Peyer's patch (tissue), 4 donors: Measurements from ENCODE around the gene SLX4IP. TPM values are rescaled to one million over a fixed set of nuclear protein-coding genes. Genes with fewer than 3 reads are reported as not detected.
A peak's percentile ranks its signal among the peaks of the same experiment; 100 is the strongest.
"Not testable (repeated sequence)": the region's sequence is repeated elsewhere in the genome, so short reads cannot be mapped to it uniquely, and the experiment has no call there.

Experiments
- DNase-seq, 3 donors: peaks; one replicate each; pipeline ENCODE4 v3.0.0-alpha.2; 2017 to 2019
- H3K27ac ChIP-seq, 4 donors: fragments of 200-600 bp; sonication (generic); one replicate each; pipeline ENCODE4 v1.5.1; 2016 to 2019
- H3K27me3 ChIP-seq, 2 donors: fragments of 200-600 bp; sonication (generic); one replicate each; pipeline ENCODE4 v1.5.1; 2019
- H3K36me3 ChIP-seq, 3 donors: fragments of 200-600 bp; sonication (generic); one replicate each; pipeline ENCODE4 v1.5.1; 2016 to 2019
- H3K4me1 ChIP-seq, 4 donors: fragments of 200-600 bp; sonication (generic); one replicate each; pipeline ENCODE4 v1.5.1; 2016 to 2019
- H3K4me3 ChIP-seq, 4 donors: fragments of 200-600 bp; sonication (generic); 1 replicate in 3 of 4; 2 replicates in 1 of 4; pipeline ENCODE4 v1.5.1; 2016 to 2019; ENCODE audit warnings: mild to moderate bottlenecking in 1 of 4
- H3K9me3 ChIP-seq, 4 donors: fragments of 200-600 bp; sonication (generic); one replicate each; pipeline ENCODE4 v1.5.1; 2016 to 2019; ENCODE audit warnings: mild to moderate bottlenecking in 1 of 4
- POLR2A ChIP-seq, 2 donors: fragments of 450-650 bp; IDR thresholded peaks; one replicate each; pipeline ENCODE4 v1.5.1; 2017; ENCODE audit warnings: antibody characterized with exemption in 2 of 2, mild to moderate bottlenecking in 2 of 2, moderate library complexity in 2 of 2
- total RNA-seq, 4 donors: library from RNA; depleted of rRNA; stranded (reverse); fragments of >200 nt; gene quantifications; one replicate each; pipeline ENCODE4 v1.1.0, GENCODE V29; 2016
- TF ChIP-seq, protein P1 (sequence below), 6 experiments: fragments of 450-650 bp in 4 of 6; fragments of 200-600 bp in 2 of 6; sonication (generic) in 1 of 6; IDR thresholded peaks; one replicate each; pipeline ENCODE4 v1.5.1; 2017 to 2019; ENCODE audit warnings: antibody characterized with exemption in 6 of 6, mild to moderate bottlenecking in 3 of 6, moderate library complexity in 1 of 6

SLX4IP gene
- total RNA-seq: 1 to 10 TPM; 6.1 to 9.0 (median 7.9) TPM

DNA sequence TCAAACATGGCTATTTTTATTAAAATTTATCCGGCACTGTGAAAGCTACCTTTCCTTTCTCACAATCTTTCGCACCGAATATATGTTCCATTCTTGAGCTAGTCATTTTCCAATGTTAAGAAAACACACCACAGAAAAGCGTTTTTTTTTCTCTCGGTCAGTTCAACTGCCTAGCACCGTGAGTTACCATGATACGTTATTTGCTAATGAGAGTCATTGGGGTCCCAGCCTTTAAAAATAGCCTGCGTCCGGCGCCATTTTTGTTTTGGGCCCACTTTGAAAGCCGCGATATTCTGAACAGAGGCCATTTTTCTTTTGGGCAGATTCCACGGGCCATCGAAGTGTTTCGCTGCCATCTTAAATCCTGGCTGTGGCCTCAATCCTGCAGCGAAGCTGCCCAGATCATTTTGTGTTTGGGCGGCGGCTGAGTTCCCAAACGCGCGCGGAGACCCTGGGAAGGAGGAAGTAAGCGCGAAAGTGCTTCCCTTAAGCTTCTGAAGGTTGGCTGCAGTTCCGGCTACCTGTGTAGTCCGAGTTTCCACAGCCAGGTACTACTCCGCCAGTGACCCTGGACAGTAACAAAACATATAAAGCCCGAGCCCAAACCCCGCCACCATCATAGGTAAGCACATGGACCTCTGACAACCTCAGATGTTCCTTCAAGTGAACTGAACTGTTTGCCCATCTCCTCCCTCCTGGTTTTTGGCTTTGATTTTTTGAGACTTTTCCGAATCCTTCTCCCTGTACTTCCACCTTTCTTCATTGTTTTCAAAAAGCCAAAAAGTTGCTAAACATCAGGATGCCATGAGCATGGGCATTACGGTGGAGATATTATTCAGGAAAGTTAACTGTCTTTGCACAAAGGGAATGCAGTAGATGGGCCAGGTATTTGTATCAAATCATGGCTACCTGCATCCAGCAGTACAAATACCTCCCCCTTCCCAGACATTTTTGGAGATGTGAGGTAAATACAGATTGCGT, at the start of gene SLX4IP:
TSS of gene SLX4IP (plus strand) at position 474 of the 981 bp plus-strand sequence. CDS start 22,900 bp downstream, outside the sequence.
- H3K9me3 ChIP-seq: no peaks in the 10 kb centered on the region
- TF ChIP-seq, protein P1, sequence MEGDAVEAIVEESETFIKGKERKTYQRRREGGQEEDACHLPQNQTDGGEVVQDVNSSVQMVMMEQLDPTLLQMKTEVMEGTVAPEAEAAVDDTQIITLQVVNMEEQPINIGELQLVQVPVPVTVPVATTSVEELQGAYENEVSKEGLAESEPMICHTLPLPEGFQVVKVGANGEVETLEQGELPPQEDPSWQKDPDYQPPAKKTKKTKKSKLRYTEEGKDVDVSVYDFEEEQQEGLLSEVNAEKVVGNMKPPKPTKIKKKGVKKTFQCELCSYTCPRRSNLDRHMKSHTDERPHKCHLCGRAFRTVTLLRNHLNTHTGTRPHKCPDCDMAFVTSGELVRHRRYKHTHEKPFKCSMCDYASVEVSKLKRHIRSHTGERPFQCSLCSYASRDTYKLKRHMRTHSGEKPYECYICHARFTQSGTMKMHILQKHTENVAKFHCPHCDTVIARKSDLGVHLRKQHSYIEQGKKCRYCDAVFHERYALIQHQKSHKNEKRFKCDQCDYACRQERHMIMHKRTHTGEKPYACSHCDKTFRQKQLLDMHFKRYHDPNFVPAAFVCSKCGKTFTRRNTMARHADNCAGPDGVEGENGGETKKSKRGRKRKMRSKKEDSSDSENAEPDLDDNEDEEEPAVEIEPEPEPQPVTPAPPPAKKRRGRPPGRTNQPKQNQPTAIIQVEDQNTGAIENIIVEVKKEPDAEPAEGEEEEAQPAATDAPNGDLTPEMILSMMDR (IDR thresholded peaks at IDR 0.05): no peak
- peak in 1 of 2 donors; percentile 33 for TF ChIP-seq POLR2A (IDR thresholded peaks at IDR 0.05)

DNA sequence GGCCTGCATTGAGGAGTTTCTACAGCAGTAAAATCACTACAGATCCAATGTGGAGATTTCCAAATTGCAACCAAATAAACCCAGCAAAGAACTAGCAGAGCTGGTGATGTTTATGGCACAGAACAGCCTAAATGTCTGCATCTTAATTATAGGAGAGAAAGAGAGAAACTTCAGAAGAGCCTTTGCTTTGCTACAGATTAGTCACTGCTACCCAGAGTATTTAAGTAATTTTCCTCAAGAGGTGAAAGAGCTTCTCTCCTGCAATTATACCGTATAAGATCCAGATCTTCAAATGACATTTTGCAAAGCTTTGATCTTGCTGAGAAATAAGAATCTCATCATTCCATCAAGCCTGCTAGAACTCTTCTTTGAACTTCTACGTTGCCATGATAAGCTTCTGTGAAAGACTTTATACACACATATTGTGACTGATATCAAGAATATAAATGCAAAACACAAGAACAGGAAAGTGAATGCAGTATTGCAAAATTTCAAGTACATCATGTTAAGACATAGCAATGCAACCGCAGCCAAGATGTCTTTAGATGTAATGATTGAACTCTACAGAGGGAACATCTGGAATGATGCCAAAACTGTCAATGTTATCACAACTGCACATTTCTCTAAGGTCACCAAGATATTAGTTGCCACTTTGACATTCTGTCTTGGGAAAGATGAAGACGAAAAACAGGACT, 49.1 kb upstream of the SLX4IP start:
- Histone ChIP-seq H3K27me3 (no peaks in the 10 kb centered on the region), H3K4me3 (no peak overlapping the region), H3K4me1 (no peaks in the 10 kb centered on the region), H3K27ac (no peak overlapping the region), H3K9me3 (no peaks in the 10 kb centered on the region), H3K36me3 (no peaks in the 10 kb centered on the region)
- no peak for DNase-seq
- no peak for TF ChIP-seq POLR2A (IDR thresholded peaks at IDR 0.05)
- TF ChIP-seq, protein P1 (IDR thresholded peaks at IDR 0.05): no peak

More for the DNA sequence above, at the start of gene SLX4IP:
- DNase-seq: peak; percentile 88 to 97 (median 88)
- Histone ChIP-seq H3K4me1 (peaks cover 0 to 20% (median 0%) of the 10 kb centered on the region in 4 donors), H3K27me3 (no peaks in the 10 kb centered on the region), H3K36me3 (no peaks in the 10 kb centered on the region), H3K27ac (peak within 1 kb of the TSS; percentile 85 to 97 (median 86)), H3K4me3 (peak within 1 kb of the TSS; percentile 59 to 83 (median 70))

DNA sequence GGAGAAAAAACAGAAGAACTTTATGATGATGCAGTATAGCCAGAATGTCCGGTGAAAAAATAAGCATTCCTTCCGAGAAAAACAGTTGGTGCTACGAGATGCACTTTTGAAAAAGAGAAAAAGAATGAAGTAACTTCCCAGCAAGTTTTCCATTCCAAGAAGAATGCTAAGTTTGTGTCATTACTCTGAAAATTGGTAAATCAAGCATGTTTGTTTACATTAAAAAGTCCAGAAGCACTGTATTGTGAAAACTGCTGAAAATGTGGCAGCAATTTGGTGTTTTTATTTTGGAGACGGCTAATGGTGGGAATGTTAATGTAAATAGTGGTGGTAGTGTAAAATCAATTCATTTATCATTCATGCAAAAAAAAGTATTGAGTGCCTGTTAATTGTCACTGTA, 47.4 kb upstream of the SLX4IP start:
- Histone ChIP-seq H3K4me1 (no peaks in the 10 kb centered on the region), H3K27ac (no peak overlapping the region), H3K27me3 (no peaks in the 10 kb centered on the region), H3K36me3 (no peaks in the 10 kb centered on the region), H3K4me3 (no peak overlapping the region), H3K9me3 (no peaks in the 10 kb centered on the region)
- TF ChIP-seq, protein P1 (IDR thresholded peaks at IDR 0.05): no peak
- TF ChIP-seq POLR2A (IDR thresholded peaks at IDR 0.05): no peak
- no peak for DNase-seq

GRCh38 chr20:10388597-10388996, 46.5 kb upstream of the SLX4IP start:
- no peak for TF ChIP-seq POLR2A (IDR thresholded peaks at IDR 0.05)
- TF ChIP-seq, protein P1 (IDR thresholded peaks at IDR 0.05): no peak
- no peaks in the 10 kb centered on the region for H3K9me3 ChIP-seq
- no peaks in the 10 kb centered on the region for H3K4me1 ChIP-seq
- no peak for DNase-seq
- H3K27ac ChIP-seq: no peak overlapping the region
- H3K27me3 ChIP-seq: no peaks in the 10 kb centered on the region
- H3K4me3 ChIP-seq: no peak overlapping the region
- no peaks in the 10 kb centered on the region for H3K36me3 ChIP-seq

GRCh38 chr20:10390709-10391108, 44.4 kb upstream of the SLX4IP start:
- Histone ChIP-seq H3K4me1 (no peaks in the 10 kb centered on the region), H3K36me3 (no peaks in the 10 kb centered on the region), H3K9me3 (no peaks in the 10 kb centered on the region), H3K27ac (no peak overlapping the region), H3K27me3 (no peaks in the 10 kb centered on the region), H3K4me3 (no peak overlapping the region)
- DNase-seq: no peak
- TF ChIP-seq, protein P1 (IDR thresholded peaks at IDR 0.05): no peak
- no peak for TF ChIP-seq POLR2A (IDR thresholded peaks at IDR 0.05)

- not testable (repeated sequence) for H3K9me3 ChIP-seq, DNase-seq, H3K36me3 ChIP-seq, H3K4me1 ChIP-seq, H3K27me3 ChIP-seq, H3K27ac ChIP-seq, H3K4me3 ChIP-seq
Observed at GRCh38 chr20:10394752-10395151, 40.4 kb upstream of the SLX4IP start.
